C4-2B (cell line): ENCODE data around the gene ZNF146.

ENCODE experiments used
- H3K27ac ChIP-seq: fragments of 450-650 bp; 2 replicates; pipeline ENCODE4 v1.5.1; 2017
- ZFX ChIP-seq: fragments of 450-650 bp; IDR thresholded peaks from 2 replicates; pipeline ENCODE4 v1.6.1; 2017
- TF ChIP-seq, protein P1 (sequence below): fragments of 450-650 bp; conservative IDR thresholded peaks from 2 replicates; pipeline ENCODE4 v1.5.1; 2017; ENCODE audit warnings: mild to moderate bottlenecking

The ZNF146 gene

GRCh38 chr19:36196249-36196648 lies 18.7 kb upstream of the ZNF146 start:
- TF ChIP-seq, protein P1, sequence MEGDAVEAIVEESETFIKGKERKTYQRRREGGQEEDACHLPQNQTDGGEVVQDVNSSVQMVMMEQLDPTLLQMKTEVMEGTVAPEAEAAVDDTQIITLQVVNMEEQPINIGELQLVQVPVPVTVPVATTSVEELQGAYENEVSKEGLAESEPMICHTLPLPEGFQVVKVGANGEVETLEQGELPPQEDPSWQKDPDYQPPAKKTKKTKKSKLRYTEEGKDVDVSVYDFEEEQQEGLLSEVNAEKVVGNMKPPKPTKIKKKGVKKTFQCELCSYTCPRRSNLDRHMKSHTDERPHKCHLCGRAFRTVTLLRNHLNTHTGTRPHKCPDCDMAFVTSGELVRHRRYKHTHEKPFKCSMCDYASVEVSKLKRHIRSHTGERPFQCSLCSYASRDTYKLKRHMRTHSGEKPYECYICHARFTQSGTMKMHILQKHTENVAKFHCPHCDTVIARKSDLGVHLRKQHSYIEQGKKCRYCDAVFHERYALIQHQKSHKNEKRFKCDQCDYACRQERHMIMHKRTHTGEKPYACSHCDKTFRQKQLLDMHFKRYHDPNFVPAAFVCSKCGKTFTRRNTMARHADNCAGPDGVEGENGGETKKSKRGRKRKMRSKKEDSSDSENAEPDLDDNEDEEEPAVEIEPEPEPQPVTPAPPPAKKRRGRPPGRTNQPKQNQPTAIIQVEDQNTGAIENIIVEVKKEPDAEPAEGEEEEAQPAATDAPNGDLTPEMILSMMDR, result no peak
- TF ChIP-seq ZFX, result no peak
- H3K27ac ChIP-seq, result no peak overlapping the region

DNA sequence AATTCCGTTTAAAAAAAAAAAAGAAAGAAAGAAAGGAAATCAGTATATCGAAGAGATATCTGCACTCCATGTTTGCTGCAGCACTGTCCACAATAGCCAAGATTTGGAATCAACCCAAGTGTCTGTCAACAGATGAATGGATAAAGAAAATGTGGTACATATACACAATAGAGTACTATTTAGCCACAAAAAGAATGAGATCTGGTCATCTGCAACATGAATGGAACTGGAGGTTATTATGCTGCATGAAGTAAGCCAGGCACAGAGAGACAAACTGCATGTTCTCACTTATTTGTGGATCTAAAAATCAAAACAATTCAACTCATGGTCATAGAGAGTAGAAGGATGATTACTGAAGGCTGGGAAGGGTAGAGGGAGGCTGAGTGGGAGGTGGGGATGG lies 16.8 kb upstream of the ZNF146 start:
- H3K27ac ChIP-seq, result no peak overlapping the region
- TF ChIP-seq, protein P1, result no peak
- no peak for TF ChIP-seq ZFX

GRCh38 chr19:36201684-36202083 lies 13.2 kb upstream of the ZNF146 start:
- TF ChIP-seq ZFX, result no peak
- TF ChIP-seq, protein P1, result no peak
- no peak overlapping the region for H3K27ac ChIP-seq

- TF ChIP-seq ZFX, result no peak
- TF ChIP-seq, protein P1, result no peak
- H3K27ac ChIP-seq, result no peak overlapping the region
These were observed 11.6 kb upstream of the ZNF146 start for GRCh38 chr19:36203293-36203692.

- H3K27ac ChIP-seq, result no peak overlapping the region
- TF ChIP-seq, protein P1, result no peak
These were observed 7.2 kb upstream of the ZNF146 start for GRCh38 chr19:36207605-36208252.

DNA sequence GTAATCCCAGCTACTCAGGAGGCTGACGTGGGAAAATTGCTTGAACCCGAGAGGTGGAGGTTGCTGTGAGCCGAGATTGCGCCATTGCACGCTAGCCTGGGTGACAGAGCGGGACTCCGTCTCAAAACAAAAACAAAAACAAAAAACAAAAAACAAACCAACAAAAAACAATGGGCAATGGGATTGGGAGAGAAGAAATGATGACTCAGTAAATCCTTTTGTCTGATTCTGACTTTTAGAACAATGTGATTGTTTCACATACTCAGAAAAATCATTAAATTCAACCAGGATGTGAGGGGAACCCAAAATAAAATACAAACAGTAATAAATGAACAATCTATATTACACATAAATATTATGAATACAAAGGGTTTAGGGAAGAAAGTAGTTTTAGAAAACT lies 5.5 kb upstream of the ZNF146 start:
- H3K27ac ChIP-seq, result no peak overlapping the region
- no peak for TF ChIP-seq ZFX
- TF ChIP-seq, protein P1, result no peak

- H3K27ac ChIP-seq, result no peak overlapping the region
- TF ChIP-seq ZFX, result no peak
- TF ChIP-seq, protein P1, result no peak
These were observed 4.4 kb upstream of the ZNF146 start for GRCh38 chr19:36210497-36210896.
